Nephron progenitor cell (in vitro differentiated cells): ENCODE measurements around the gene TMEM81.

Experiments
- DNase-seq: peaks from one replicate; pipeline ENCODE4 v3.0.0; 2021
- H3K27ac Mint-ChIP-seq: 2 replicates; pipeline ENCODE4 v1.8.0; 2021; ENCODE audit warnings: mild to moderate bottlenecking, moderate library complexity, mixed read lengths
- H3K27me3 Mint-ChIP-seq: 2 replicates; pipeline ENCODE4 v1.8.0; 2021; ENCODE audit warnings: mild to moderate bottlenecking, low read depth, mixed read lengths; ENCODE audit not compliant: poor library complexity
- H3K36me3 Mint-ChIP-seq: 2 replicates; pipeline ENCODE4 v1.8.0; 2021; ENCODE audit warnings: low read depth, mixed read lengths
- H3K4me1 Mint-ChIP-seq: 2 replicates; pipeline ENCODE4 v1.8.0; 2021; ENCODE audit warnings: mixed read lengths
- H3K4me3 Mint-ChIP-seq: 2 replicates; pipeline ENCODE4 v1.8.0; 2021; ENCODE audit warnings: mild to moderate bottlenecking, moderate library complexity, mixed read lengths
- H3K9me3 Mint-ChIP-seq: 2 replicates; pipeline ENCODE4 v1.8.0; 2021; ENCODE audit warnings: mild to moderate bottlenecking, moderate library complexity, mixed read lengths
- CTCF ChIP-seq: fragments of 200-600 bp; sonication (generic); IDR thresholded peaks from 2 replicates; pipeline ENCODE4 v1.5.0; 2021; ENCODE audit warnings: antibody characterized with exemption

Gene TMEM81

GRCh38 chr1:205122489-205122882 lies 38.2 kb upstream of the TMEM81 start:
- Mint-ChIP-seq H3K27me3 (peaks cover 4% of the 10 kb centered on the region), H3K9me3 (no peaks in the 10 kb centered on the region), H3K36me3 (peaks cover 12% of the 10 kb centered on the region), H3K4me3 (peak overlapping the region; percentile 100), H3K4me1 (peaks cover 35% of the 10 kb centered on the region), H3K27ac (peak overlapping the region; percentile 100)
- no peak for TF ChIP-seq CTCF
- no peak for DNase-seq

GRCh38 chr1:205121660-205122488 lies 37.6 kb upstream of the TMEM81 start, which contains the start of gene RBBP5:
Gene RBBP5 (minus strand): TSS chr1:205121978. CDS start chr1:205121873, 105 bp downstream.
- peak; percentile 60 for TF ChIP-seq CTCF
- Mint-ChIP-seq H3K36me3 (peaks cover 12% of the 10 kb centered on the region), H3K9me3 (no peaks in the 10 kb centered on the region), H3K4me1 (peaks cover 35% of the 10 kb centered on the region), H3K27me3 (peaks cover 4% of the 10 kb centered on the region), H3K27ac (peak within 1 kb of the TSS; percentile 100), H3K4me3 (peak within 1 kb of the TSS; percentile 100)
- peak; percentile 94 for DNase-seq

GRCh38 chr1:205118752-205119151 lies 34.5 kb upstream of the TMEM81 start:
- Mint-ChIP-seq H3K27me3 (no peaks in the 10 kb centered on the region), H3K9me3 (no peaks in the 10 kb centered on the region)

GRCh38 chr1:205111354-205111753 lies 27.1 kb upstream of the TMEM81 start:
- Mint-ChIP-seq H3K27ac (no peak overlapping the region), H3K36me3 (peaks cover 30% of the 10 kb centered on the region), H3K4me3 (no peak overlapping the region), H3K9me3 (no peaks in the 10 kb centered on the region), H3K27me3 (no peaks in the 10 kb centered on the region), H3K4me1 (no peaks in the 10 kb centered on the region)
- no peak for TF ChIP-seq CTCF
- no peak for DNase-seq

More at GRCh38 chr1:205118752-205119151, 34.5 kb upstream of the TMEM81 start:
- DNase-seq = no peak
- TF ChIP-seq CTCF = no peak
- no peak overlapping the region for H3K4me3 Mint-ChIP-seq
- H3K27ac Mint-ChIP-seq = no peak overlapping the region
- H3K4me1 Mint-ChIP-seq = peaks cover 35% of the 10 kb centered on the region
- H3K36me3 Mint-ChIP-seq = peaks cover 12% of the 10 kb centered on the region

GRCh38 chr1:205109711-205110110 lies 25.5 kb upstream of the TMEM81 start:
- H3K9me3 Mint-ChIP-seq = no peaks in the 10 kb centered on the region
- peak overlapping the region; percentile 79 for H3K27ac Mint-ChIP-seq

More at GRCh38 chr1:205109711-205110110, 25.5 kb upstream of the TMEM81 start:
- H3K4me3 Mint-ChIP-seq = no peak overlapping the region
- H3K4me1 Mint-ChIP-seq = no peaks in the 10 kb centered on the region
- no peaks in the 10 kb centered on the region for H3K27me3 Mint-ChIP-seq
- H3K36me3 Mint-ChIP-seq = peaks cover 43% of the 10 kb centered on the region
- no peak for DNase-seq
- no peak for TF ChIP-seq CTCF
